ENCODE results near the gene PGAP1.

PGAP1 gene

DNA sequence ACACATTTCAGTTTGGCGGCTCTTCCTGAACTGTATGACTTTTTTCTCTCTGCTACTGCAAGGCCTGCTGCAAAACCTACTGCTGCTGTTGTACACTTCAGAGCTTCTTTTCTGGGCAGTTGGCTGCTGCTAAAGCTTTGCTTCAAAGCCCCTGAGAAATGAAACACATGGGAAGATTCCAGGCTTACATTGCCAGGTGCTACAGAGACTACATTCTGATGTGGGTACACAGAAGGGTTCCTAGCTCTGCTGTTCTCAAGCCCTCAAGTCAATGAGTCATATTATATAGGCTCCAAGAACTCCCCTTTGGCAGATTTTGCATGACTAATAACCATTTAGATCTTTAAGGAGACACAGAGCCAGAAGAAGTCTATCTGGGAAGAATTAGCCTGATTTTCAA is 12.9 kb upstream of the PGAP1 start:
- H3K4me1 ChIP-seq (ENCODE audit: insufficient read depth, low read length), result peaks cover 9% of the 10 kb centered on the region
- H3K4me2 ChIP-seq (ENCODE audit: insufficient read depth, low read length), result no peak overlapping the region
- DNase-seq, result peak; percentile 59
- H3K4me3 ChIP-seq (ENCODE audit: low read depth in 1 of 2, low read length in 2 of 2), result no peak overlapping the region
- H3K27me3 ChIP-seq (ENCODE audit: insufficient read depth, low read length, poor library complexity), result no peaks in the 10 kb centered on the region
- no peak for TF ChIP-seq EZH2 (IDR thresholded peaks at IDR 0.05; ENCODE audit: borderline replicate concordance, low read depth, low read length, severe bottlenecking)
- TF ChIP-seq, protein P1, sequence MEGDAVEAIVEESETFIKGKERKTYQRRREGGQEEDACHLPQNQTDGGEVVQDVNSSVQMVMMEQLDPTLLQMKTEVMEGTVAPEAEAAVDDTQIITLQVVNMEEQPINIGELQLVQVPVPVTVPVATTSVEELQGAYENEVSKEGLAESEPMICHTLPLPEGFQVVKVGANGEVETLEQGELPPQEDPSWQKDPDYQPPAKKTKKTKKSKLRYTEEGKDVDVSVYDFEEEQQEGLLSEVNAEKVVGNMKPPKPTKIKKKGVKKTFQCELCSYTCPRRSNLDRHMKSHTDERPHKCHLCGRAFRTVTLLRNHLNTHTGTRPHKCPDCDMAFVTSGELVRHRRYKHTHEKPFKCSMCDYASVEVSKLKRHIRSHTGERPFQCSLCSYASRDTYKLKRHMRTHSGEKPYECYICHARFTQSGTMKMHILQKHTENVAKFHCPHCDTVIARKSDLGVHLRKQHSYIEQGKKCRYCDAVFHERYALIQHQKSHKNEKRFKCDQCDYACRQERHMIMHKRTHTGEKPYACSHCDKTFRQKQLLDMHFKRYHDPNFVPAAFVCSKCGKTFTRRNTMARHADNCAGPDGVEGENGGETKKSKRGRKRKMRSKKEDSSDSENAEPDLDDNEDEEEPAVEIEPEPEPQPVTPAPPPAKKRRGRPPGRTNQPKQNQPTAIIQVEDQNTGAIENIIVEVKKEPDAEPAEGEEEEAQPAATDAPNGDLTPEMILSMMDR (IDR thresholded peaks at IDR 0.05; ENCODE audit: borderline replicate concordance, extremely low read depth, low read length, poor library complexity, severe bottlenecking), result no peak
- no peaks in the 10 kb centered on the region for H3K9me3 ChIP-seq (ENCODE audit: insufficient read depth, low read length, severe bottlenecking)
- ATAC-seq (ENCODE audit: insufficient read depth, low read depth), result peak; percentile 96
- no peak overlapping the region for H2AFZ ChIP-seq (ENCODE audit: low read depth, low read length)
- H3K36me3 ChIP-seq (ENCODE audit: insufficient read depth, low read length), result no peaks in the 10 kb centered on the region
- H4K20me1 ChIP-seq (ENCODE audit: insufficient read depth, low read length), result no peaks in the 10 kb centered on the region
- no peak overlapping the region for H3K9ac ChIP-seq (ENCODE audit: low read depth, low read length)
- no peaks in the 10 kb centered on the region for H3K79me2 ChIP-seq (ENCODE audit: insufficient read depth, low read length)
- H3K27ac ChIP-seq (ENCODE audit: low read length), result peak overlapping the region; percentile 2; the same call in 1 of the 2 replicates

DNA sequence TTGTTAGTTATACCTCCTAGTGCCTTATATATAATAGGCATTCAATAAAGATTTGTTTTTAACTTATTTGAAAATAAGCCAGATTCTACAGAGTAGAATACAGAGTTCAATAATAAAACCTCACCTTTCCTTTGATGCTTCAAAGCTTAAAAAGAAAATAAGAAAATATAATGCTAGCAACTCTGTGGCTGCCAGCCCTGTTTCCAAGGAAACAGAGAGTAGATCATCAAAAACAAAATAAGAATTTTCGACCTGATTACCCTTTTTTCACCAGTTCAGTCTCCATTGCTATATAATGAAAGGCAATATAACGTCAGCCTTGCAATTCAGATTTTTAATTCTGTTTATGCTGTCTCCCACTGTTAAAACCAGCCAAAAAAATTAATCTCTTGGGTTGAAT is 8.9 kb upstream of the PGAP1 start:
- H3K27ac ChIP-seq (ENCODE audit: low read length), result no peak overlapping the region
- ATAC-seq (ENCODE audit: insufficient read depth, low read depth), result no peak
- no peak overlapping the region for H2AFZ ChIP-seq (ENCODE audit: low read depth, low read length)

DNA sequence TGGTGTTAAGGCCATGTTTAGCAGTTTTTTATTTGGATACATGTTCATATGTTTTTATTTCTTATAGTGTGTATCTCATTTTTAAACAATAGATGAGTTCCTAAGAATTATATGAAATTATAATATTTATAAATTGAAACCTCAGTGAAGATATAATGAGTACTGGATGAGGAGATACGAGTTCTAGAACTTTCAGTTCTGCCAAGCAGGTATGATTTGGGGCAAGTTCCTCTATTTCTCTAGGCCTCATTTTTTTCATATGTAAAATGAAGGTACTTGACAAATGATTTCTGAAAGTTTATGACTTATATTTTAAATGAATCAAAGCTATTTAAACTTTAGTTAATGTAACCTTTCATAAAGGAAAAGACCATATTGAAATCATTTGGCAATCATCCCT is 8.2 kb upstream of the PGAP1 start:
- no peaks in the 10 kb centered on the region for H3K79me2 ChIP-seq (ENCODE audit: insufficient read depth, low read length)
- H3K4me3 ChIP-seq (ENCODE audit: low read depth in 1 of 2, low read length in 2 of 2), result no peak overlapping the region
- no peak overlapping the region for H3K9ac ChIP-seq (ENCODE audit: low read depth, low read length)
- no peak overlapping the region for H3K27ac ChIP-seq (ENCODE audit: low read length)
- no peak overlapping the region for H3K4me2 ChIP-seq (ENCODE audit: insufficient read depth, low read length)
- ATAC-seq (ENCODE audit: insufficient read depth, low read depth), result no peak
- no peak overlapping the region for H2AFZ ChIP-seq (ENCODE audit: low read depth, low read length)
- H4K20me1 ChIP-seq (ENCODE audit: insufficient read depth, low read length), result no peaks in the 10 kb centered on the region
- no peaks in the 10 kb centered on the region for H3K9me3 ChIP-seq (ENCODE audit: insufficient read depth, low read length, severe bottlenecking)
- no peaks in the 10 kb centered on the region for H3K36me3 ChIP-seq (ENCODE audit: insufficient read depth, low read length)
- no peak for DNase-seq
- peaks cover 15% of the 10 kb centered on the region for H3K4me1 ChIP-seq (ENCODE audit: insufficient read depth, low read length)
- TF ChIP-seq EZH2 (IDR thresholded peaks at IDR 0.05; ENCODE audit: borderline replicate concordance, low read depth, low read length, severe bottlenecking), result no peak
- TF ChIP-seq, protein P1 (IDR thresholded peaks at IDR 0.05; ENCODE audit: borderline replicate concordance, extremely low read depth, low read length, poor library complexity, severe bottlenecking), result no peak
- H3K27me3 ChIP-seq (ENCODE audit: insufficient read depth, low read length, poor library complexity), result no peaks in the 10 kb centered on the region

More for the DNA sequence above, 8.9 kb upstream of the PGAP1 start:
- H3K79me2 ChIP-seq (ENCODE audit: insufficient read depth, low read length), result no peaks in the 10 kb centered on the region
- no peaks in the 10 kb centered on the region for H3K36me3 ChIP-seq (ENCODE audit: insufficient read depth, low read length)
- peaks cover 16% of the 10 kb centered on the region for H3K4me1 ChIP-seq (ENCODE audit: insufficient read depth, low read length)
- H3K27me3 ChIP-seq (ENCODE audit: insufficient read depth, low read length, poor library complexity), result no peaks in the 10 kb centered on the region
- no peak overlapping the region for H3K4me2 ChIP-seq (ENCODE audit: insufficient read depth, low read length)
- TF ChIP-seq, protein P1 (IDR thresholded peaks at IDR 0.05; ENCODE audit: borderline replicate concordance, extremely low read depth, low read length, poor library complexity, severe bottlenecking), result no peak
- no peak for TF ChIP-seq EZH2 (IDR thresholded peaks at IDR 0.05; ENCODE audit: borderline replicate concordance, low read depth, low read length, severe bottlenecking)
- H3K4me3 ChIP-seq (ENCODE audit: low read depth in 1 of 2, low read length in 2 of 2), result no peak overlapping the region
- no peak overlapping the region for H3K9ac ChIP-seq (ENCODE audit: low read depth, low read length)
- no peaks in the 10 kb centered on the region for H4K20me1 ChIP-seq (ENCODE audit: insufficient read depth, low read length)
- no peak for DNase-seq
- no peaks in the 10 kb centered on the region for H3K9me3 ChIP-seq (ENCODE audit: insufficient read depth, low read length, severe bottlenecking)

DNA sequence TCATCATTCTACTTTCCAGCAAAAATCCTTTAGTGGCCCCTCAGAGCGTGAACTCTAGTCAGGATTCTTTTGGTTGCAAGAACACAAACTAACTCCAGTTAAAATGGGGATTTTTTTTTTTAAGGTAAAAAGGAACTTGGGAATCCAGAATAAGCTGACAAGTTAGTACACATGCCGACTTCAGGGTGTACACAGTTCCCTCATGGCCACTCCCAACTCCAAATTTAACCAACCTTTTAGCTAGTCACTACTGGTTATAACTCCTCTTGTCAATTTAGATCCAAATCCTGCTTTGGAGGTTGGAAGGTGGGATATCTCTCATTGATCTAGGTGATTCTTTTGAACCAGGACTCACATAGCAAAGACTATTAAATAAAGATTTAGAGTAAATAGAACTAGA is 5.0 kb upstream of the PGAP1 start:
- Histone ChIP-seq H3K79me2 (ENCODE audit: insufficient read depth, low read length) (no peaks in the 10 kb centered on the region), H3K9me3 (ENCODE audit: insufficient read depth, low read length, severe bottlenecking) (no peaks in the 10 kb centered on the region), H3K27me3 (ENCODE audit: insufficient read depth, low read length, poor library complexity) (no peaks in the 10 kb centered on the region), H3K36me3 (ENCODE audit: insufficient read depth, low read length) (no peaks in the 10 kb centered on the region), H3K9ac (ENCODE audit: low read depth, low read length) (no peak overlapping the region), H3K27ac (ENCODE audit: low read length) (no peak overlapping the region), H3K4me1 (ENCODE audit: insufficient read depth, low read length) (peaks cover 18% of the 10 kb centered on the region), H2AFZ (ENCODE audit: low read depth, low read length) (no peak overlapping the region), H3K4me3 (ENCODE audit: low read depth in 1 of 2, low read length in 2 of 2) (no peak overlapping the region), H3K4me2 (ENCODE audit: insufficient read depth, low read length) (no peak overlapping the region), H4K20me1 (ENCODE audit: insufficient read depth, low read length) (no peaks in the 10 kb centered on the region)
- DNase-seq (no peak), ATAC-seq (ENCODE audit: insufficient read depth, low read depth) (no peak)
- TF ChIP-seq EZH2 (IDR thresholded peaks at IDR 0.05; ENCODE audit: borderline replicate concordance, low read depth, low read length, severe bottlenecking), result no peak
- TF ChIP-seq, protein P1 (IDR thresholded peaks at IDR 0.05; ENCODE audit: borderline replicate concordance, extremely low read depth, low read length, poor library complexity, severe bottlenecking), result no peak

Data from DND-41 (cell line).